Erythroblast (primary cell): ENCODE measurements around the gene MMS22L.

Source experiments
- GATA1 ChIP-seq: IDR thresholded peaks from 2 replicates; pipeline ENCODE4 v1.6.1; 2011; ENCODE audit warnings: low read depth, mild to moderate bottlenecking, control low read depth, low read length, moderate library complexity
- POLR2A ChIP-seq: IDR thresholded peaks from 2 replicates; pipeline ENCODE4 v1.6.1; 2011; ENCODE audit warnings: mild to moderate bottlenecking, low read length

GRCh38 chr6:97316978-97317377 lies 34.0 kb upstream of the MMS22L start:
- TF ChIP-seq POLR2A (no peak), GATA1 (no peak)
